Upper lobe of left lung (tissue), 4 donors: ENCODE results near the gene DGKB.

Experiments used
- POLR2A ChIP-seq, 4 donors: fragments of 450-650 bp; IDR thresholded peaks; one replicate each; pipeline ENCODE4 v1.5.1; 2016 to 2017; ENCODE audit warnings: antibody characterized with exemption in 4 of 4, mild to moderate bottlenecking in 2 of 4
- POLR2AphosphoS5 ChIP-seq, 2 donors: sonication (generic); formaldehyde crosslinking; IDR thresholded peaks; one replicate each; pipeline ENCODE4 v1.5.1; 2017; ENCODE audit warnings: antibody characterized with exemption in 2 of 2
- TF ChIP-seq, protein P1 (sequence below), 6 experiments: fragments of 450-650 bp in 4 of 6; fragments of 200-600 bp in 2 of 6; sonication (generic) in 2 of 6; IDR thresholded peaks; one replicate each; pipeline ENCODE4 v1.5.1; 2016 to 2019; ENCODE audit warnings: antibody characterized with exemption in 6 of 6

DNA sequence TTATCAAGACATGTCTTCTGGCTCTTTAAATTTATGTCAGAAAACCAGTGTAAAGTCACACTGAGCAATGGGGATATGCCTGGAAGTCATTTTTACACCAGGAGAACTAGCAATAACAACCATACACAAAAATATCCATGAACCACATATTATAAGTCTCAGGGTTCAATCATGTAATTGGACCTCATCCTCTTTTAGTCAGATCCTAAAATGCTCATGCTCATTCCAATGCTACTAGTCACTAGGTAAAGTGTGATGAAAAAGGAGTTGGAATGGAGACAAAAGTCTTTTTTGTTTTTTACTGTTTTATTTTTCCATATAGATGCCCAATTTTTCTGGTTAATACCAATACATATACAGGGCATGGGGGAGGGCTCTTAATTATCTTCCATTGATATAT is 306.1 kb downstream of the DGKB start:
- TF ChIP-seq, protein P1, sequence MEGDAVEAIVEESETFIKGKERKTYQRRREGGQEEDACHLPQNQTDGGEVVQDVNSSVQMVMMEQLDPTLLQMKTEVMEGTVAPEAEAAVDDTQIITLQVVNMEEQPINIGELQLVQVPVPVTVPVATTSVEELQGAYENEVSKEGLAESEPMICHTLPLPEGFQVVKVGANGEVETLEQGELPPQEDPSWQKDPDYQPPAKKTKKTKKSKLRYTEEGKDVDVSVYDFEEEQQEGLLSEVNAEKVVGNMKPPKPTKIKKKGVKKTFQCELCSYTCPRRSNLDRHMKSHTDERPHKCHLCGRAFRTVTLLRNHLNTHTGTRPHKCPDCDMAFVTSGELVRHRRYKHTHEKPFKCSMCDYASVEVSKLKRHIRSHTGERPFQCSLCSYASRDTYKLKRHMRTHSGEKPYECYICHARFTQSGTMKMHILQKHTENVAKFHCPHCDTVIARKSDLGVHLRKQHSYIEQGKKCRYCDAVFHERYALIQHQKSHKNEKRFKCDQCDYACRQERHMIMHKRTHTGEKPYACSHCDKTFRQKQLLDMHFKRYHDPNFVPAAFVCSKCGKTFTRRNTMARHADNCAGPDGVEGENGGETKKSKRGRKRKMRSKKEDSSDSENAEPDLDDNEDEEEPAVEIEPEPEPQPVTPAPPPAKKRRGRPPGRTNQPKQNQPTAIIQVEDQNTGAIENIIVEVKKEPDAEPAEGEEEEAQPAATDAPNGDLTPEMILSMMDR (IDR thresholded peaks at IDR 0.05), result no peak
- TF ChIP-seq POLR2A (IDR thresholded peaks at IDR 0.05) (no peak), POLR2AphosphoS5 (IDR thresholded peaks at IDR 0.05) (no peak)
